Right atrium auricular region (tissue), 2 donors: ENCODE measurements around the gene SGCA. TPM values are rescaled to one million over a fixed set of nuclear protein-coding genes. Genes with fewer than 3 reads are reported as not detected.

ENCODE experiments used
- DNase-seq: peaks from one replicate; pipeline ENCODE4 v3.0.0-alpha.2; 2019; ENCODE audit warnings: low spot score
- H3K27ac ChIP-seq, 2 donors: fragments of 200-600 bp; sonication (generic); 1 replicate in 1 of 2; 2 replicates in 1 of 2; pipeline ENCODE4 v1.5.1; 2016 to 2019
- H3K27me3 ChIP-seq, 2 donors: fragments of 200-600 bp; sonication (generic); one replicate each; pipeline versions ENCODE4 v1.5.1 to v1.6.0; 2017 to 2019
- H3K36me3 ChIP-seq: fragments of 200-600 bp; sonication (generic); one replicate; pipeline ENCODE4 v1.5.1; 2016
- H3K4me1 ChIP-seq, 2 donors: fragments of 200-600 bp; sonication (generic); one replicate each; pipeline versions ENCODE4 v1.5.1 to v1.6.0; 2017 to 2019
- H3K4me3 ChIP-seq, 2 donors: fragments of 200-600 bp; sonication (generic); 1 replicate in 1 of 2; 2 replicates in 1 of 2; pipeline ENCODE4 v1.5.1; 2017 to 2019; ENCODE audit warnings: mild to moderate bottlenecking in 1 of 2, moderate library complexity in 1 of 2
- H3K9me3 ChIP-seq, 2 donors: fragments of 200-600 bp; sonication (generic); one replicate each; pipeline ENCODE4 v1.5.1; 2019
- total RNA-seq, 2 donors: library from RNA; depleted of rRNA; stranded (reverse); fragments of >200 nt; gene quantifications; one replicate each; pipeline ENCODE4 v1.1.0, GENCODE V29; 2016
- TF ChIP-seq, protein P1 (sequence below), 2 donors: fragments of 200-600 bp; sonication (generic); IDR thresholded peaks; one replicate each; pipeline ENCODE4 v1.5.1; 2019; ENCODE audit warnings: antibody characterized with exemption in 2 of 2

Gene SGCA
- total RNA-seq, 2 donors from 2014 or later, result 120 to 207 TPM

DNA sequence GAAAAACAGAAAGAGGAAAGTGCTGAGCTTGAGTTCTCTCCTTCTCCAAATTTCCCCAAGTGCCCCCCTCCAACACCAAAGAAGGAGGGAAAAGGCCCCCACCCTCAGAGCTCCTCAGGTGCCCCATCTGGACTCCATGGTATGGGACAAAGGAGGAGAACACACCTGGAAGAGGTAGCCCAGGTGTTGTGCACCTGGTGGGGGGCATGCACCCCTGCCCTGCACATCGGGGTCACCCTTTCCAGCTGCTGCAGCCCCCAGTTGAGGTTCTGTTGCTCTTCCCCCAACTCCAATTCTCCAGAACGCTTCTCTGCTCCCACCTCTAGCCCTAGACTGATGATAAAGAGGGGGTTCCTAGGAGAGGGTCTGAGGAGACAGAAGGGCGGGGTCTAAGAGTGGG lies 38.6 kb downstream of the SGCA start:
- peaks cover 0 to 31% of the 10 kb centered on the region in 2 donors for H3K4me1 ChIP-seq
- DNase-seq, result no peak
- no peaks in the 10 kb centered on the region for H3K27me3 ChIP-seq
- H3K4me3 ChIP-seq, result no peak overlapping the region
- no peaks in the 10 kb centered on the region for H3K9me3 ChIP-seq
- no peak overlapping the region for H3K27ac ChIP-seq
- H3K36me3 ChIP-seq, result peaks cover under 1% of the 10 kb centered on the region
- TF ChIP-seq, protein P1, sequence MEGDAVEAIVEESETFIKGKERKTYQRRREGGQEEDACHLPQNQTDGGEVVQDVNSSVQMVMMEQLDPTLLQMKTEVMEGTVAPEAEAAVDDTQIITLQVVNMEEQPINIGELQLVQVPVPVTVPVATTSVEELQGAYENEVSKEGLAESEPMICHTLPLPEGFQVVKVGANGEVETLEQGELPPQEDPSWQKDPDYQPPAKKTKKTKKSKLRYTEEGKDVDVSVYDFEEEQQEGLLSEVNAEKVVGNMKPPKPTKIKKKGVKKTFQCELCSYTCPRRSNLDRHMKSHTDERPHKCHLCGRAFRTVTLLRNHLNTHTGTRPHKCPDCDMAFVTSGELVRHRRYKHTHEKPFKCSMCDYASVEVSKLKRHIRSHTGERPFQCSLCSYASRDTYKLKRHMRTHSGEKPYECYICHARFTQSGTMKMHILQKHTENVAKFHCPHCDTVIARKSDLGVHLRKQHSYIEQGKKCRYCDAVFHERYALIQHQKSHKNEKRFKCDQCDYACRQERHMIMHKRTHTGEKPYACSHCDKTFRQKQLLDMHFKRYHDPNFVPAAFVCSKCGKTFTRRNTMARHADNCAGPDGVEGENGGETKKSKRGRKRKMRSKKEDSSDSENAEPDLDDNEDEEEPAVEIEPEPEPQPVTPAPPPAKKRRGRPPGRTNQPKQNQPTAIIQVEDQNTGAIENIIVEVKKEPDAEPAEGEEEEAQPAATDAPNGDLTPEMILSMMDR (IDR thresholded peaks at IDR 0.05), result no peak

DNA sequence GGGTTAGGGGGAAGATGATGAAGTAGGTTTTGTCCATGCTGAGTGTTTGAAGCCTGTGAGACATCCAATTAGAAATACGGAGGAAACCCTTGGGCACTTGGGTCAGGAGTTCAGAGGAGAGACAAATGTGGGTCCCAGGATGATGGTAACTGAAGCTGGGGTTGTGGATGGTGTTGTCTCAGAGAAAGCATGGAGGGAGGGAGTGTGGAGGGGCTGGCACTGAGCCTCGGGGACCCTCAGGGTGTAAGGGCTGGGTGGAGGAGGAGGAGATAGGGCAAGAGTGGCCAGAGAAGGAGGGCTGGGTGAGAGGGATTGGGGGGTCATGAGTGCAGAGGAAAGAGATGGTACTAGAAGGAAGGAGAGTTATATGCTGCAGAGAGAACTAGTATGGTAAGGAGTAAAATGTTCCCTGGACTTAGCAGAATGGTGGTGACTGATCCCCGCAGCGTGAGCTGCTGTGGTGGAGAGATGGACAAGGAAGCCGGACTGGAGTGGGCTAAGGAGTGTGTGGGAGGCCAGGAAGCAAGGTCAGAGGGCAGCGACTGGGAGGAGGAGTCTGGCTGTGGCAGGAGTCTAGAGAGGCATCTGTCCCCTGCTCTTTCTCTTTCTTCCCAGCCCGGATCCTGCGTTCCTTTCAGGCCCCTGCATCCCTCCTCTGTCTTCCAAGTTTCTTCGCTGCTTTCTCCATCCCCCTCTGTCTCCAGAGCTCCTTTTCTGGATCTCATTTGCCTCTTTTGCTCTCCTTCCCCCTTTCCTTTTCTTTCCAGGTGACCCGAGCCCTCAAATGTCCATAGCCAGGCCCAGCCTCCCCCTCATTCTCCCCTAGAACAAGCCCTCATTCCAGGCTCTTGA lies 39.5 kb downstream of the SGCA start:
- H3K36me3 ChIP-seq, result no peaks in the 10 kb centered on the region
- peak overlapping the region; percentile 53 to 58 for H3K27ac ChIP-seq
- H3K27me3 ChIP-seq, result no peaks in the 10 kb centered on the region
- no peaks in the 10 kb centered on the region for H3K9me3 ChIP-seq
- peaks cover 2 to 31% of the 10 kb centered on the region in 2 donors for H3K4me1 ChIP-seq
- TF ChIP-seq, protein P1 (IDR thresholded peaks at IDR 0.05), result no peak
- H3K4me3 ChIP-seq, result no peak overlapping the region
- no peak for DNase-seq

DNA sequence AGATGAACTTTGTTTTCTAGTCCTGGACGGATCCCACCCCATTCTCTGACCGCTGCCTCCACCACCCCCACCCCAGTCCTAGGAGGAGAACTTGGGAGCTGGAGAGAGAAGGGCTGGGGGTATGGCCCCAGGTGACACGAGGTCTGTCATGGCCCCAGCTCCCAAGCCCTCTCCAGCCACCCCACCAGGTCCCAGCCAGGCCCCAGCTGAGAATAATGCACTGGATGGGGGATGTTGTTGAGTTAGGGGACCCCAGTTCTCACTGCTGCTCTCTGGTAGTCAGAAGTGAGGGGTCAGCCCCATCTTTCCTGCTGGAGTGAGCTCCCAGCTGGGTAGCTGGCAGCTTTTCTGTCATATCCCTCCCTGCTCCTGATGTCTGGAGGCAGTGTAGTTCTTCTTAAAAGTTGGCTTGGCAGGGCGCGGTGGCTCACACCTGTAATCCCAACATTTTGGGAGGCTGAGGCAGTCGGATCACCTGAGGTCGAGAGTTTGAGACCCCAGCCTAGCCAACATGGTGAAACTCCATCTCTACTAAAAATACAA lies 40.2 kb downstream of the SGCA start:
- Histone ChIP-seq H3K9me3 (no peaks in the 10 kb centered on the region), H3K4me3 (no peak overlapping the region), H3K27ac (peak overlapping the region; percentile 53 to 58), H3K4me1 (peaks cover 2 to 37% of the 10 kb centered on the region in 2 donors), H3K27me3 (no peaks in the 10 kb centered on the region), H3K36me3 (no peaks in the 10 kb centered on the region)
- TF ChIP-seq, protein P1 (IDR thresholded peaks at IDR 0.05), result no peak
- no peak for DNase-seq

DNA sequence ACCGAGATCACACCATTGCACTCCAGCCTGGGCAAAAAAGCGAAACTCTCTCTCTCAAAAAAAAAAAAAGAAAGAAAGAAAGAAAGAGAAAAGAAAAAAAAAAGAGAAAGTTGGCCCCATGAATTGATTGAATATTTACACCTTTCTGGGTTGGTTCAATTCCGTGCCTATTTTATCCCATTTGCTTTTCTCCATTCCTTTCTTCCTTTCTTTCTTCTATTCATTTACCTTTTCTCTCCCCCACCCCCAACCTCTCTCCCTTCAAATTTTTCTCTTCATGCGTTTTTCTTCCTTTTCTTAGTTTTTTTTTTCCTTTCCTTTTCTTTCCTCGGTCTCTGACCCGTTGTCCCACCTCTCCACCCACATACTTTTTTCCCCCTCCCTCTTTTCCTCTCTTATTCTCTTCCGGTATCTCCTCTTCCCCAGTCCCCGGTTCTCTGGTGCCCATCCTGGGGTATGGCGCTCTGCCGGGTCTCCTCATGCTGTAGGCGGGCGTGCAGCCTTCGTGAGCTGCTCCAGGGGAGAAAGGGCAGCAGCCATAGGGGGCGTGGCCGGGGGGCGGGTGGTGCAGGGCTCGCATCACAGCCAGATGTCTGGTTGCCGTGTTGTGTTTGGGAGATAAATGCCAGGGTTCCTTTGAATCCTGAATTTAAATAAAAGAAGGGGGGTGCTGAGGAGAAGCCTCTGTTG lies 40.9 kb downstream of the SGCA start:
- DNase-seq, result no peak
- Histone ChIP-seq H3K27me3 (no peaks in the 10 kb centered on the region), H3K4me3 (no peak overlapping the region), H3K9me3 (no peaks in the 10 kb centered on the region), H3K4me1 (peaks cover 2 to 45% of the 10 kb centered on the region in 2 donors), H3K36me3 (no peaks in the 10 kb centered on the region), H3K27ac (peak overlapping the region; percentile 35 to 43)
- TF ChIP-seq, protein P1 (IDR thresholded peaks at IDR 0.05), result no peak

DNA sequence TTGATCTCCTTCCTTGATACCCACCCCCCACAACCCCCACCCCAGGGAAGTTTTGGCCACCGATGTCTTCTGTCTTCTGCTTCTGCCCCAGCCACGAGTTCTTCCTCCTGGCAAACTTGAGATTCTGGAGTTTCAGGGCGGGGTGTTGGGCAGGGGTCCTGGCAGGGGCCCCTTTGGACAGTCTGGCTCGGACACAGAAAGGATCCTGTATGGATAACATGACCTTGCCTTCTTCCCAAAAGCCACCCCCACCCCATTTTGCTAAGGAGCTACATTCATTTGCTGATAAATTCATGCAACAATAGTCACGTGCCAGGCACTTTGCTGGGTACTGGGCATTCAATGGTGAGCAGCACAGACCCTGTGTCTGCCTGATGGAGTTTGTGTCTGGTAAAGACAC lies 41.5 kb downstream of the SGCA start:
- H3K4me3 ChIP-seq, result no peak overlapping the region
- no peaks in the 10 kb centered on the region for H3K27me3 ChIP-seq
- peaks cover 2 to 50% of the 10 kb centered on the region in 2 donors for H3K4me1 ChIP-seq
- TF ChIP-seq, protein P1 (IDR thresholded peaks at IDR 0.05), result no peak
- no peaks in the 10 kb centered on the region for H3K36me3 ChIP-seq
- peak overlapping the region; percentile 35 to 43 for H3K27ac ChIP-seq
- no peaks in the 10 kb centered on the region for H3K9me3 ChIP-seq
- no peak for DNase-seq
